ENCODE measurements around the gene PITPNM3.
"Not testable (repeated sequence)": the region's sequence is repeated elsewhere in the genome, so short reads cannot be mapped to it uniquely, and the experiment has no call there.

The PITPNM3 gene

GRCh38 chr17:6494239-6494941 is 62.0 kb downstream of the PITPNM3 start:
- ATAC-seq (no peak), DNase-seq (no peak)
- Mint-ChIP-seq H3K27me3 (no peaks in the 10 kb centered on the region), H3K27ac (no peak overlapping the region), H3K4me1 (peaks cover 25% of the 10 kb centered on the region), H3K9me3 (no peaks in the 10 kb centered on the region), H3K4me3 (no peak overlapping the region)

GRCh38 chr17:6492892-6493674 is 63.3 kb downstream of the PITPNM3 start:
- Mint-ChIP-seq H3K27me3 (no peaks in the 10 kb centered on the region), H3K4me1 (peaks cover 25% of the 10 kb centered on the region), H3K4me3 (no peak overlapping the region), H3K27ac (no peak overlapping the region), H3K9me3 (no peaks in the 10 kb centered on the region)
- ATAC-seq = no peak
- DNase-seq = no peak

GRCh38 chr17:6491071-6491700 is 65.2 kb downstream of the PITPNM3 start:
- H3K9me3 Mint-ChIP-seq = no peaks in the 10 kb centered on the region
- H3K27me3 Mint-ChIP-seq = peaks cover 11% of the 10 kb centered on the region
- DNase-seq (no peak), ATAC-seq (no peak)
- H3K4me3 Mint-ChIP-seq = no peak overlapping the region
- peak overlapping the region in 1 of 2 donors; percentile 15 for H3K27ac Mint-ChIP-seq
- H3K4me1 Mint-ChIP-seq = peaks cover 12% of the 10 kb centered on the region

DNA sequence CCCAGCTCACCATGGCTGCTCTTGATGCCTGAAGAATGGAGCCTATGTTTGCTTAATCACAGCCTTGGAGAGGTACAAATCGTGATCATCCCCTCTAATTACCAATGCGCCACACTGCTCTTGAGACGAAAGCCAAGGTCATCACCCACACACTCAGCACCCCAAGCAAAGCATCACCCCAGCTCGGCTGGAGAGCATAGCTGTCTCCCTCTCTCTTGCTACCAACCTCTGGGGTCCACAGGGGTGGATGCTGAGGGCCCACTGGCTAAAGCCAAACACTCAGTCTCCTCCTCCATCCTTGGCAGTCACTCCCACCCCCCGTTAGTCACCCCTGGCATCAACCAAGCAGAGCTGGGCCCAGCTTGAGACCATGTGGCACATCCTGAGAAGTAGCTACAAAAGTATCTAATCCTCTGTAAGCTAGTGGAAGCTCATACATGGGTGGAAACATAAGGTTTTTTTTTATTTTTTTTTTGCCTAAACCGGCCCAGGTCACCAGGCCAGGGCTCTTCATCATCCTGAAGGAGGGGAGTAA is 67.3 kb downstream of the PITPNM3 start:
- peaks cover 18% of the 10 kb centered on the region for H3K27me3 Mint-ChIP-seq
- no peaks in the 10 kb centered on the region for H3K9me3 Mint-ChIP-seq
- no peaks in the 10 kb centered on the region for H3K4me1 Mint-ChIP-seq
- H3K27ac Mint-ChIP-seq = no peak overlapping the region
- DNase-seq = no peak
- H3K4me3 Mint-ChIP-seq = no peak overlapping the region
- no peak for ATAC-seq

- H3K4me3 Mint-ChIP-seq = no peak overlapping the region
- no peak overlapping the region for H3K27ac Mint-ChIP-seq
- no peaks in the 10 kb centered on the region for H3K4me1 Mint-ChIP-seq
- peaks cover 18% of the 10 kb centered on the region for H3K27me3 Mint-ChIP-seq
- ATAC-seq (no peak), DNase-seq (no peak)
- no peaks in the 10 kb centered on the region for H3K9me3 Mint-ChIP-seq
Observed at GRCh38 chr17:6488008-6488539, 68.3 kb downstream of the PITPNM3 start.

DNA sequence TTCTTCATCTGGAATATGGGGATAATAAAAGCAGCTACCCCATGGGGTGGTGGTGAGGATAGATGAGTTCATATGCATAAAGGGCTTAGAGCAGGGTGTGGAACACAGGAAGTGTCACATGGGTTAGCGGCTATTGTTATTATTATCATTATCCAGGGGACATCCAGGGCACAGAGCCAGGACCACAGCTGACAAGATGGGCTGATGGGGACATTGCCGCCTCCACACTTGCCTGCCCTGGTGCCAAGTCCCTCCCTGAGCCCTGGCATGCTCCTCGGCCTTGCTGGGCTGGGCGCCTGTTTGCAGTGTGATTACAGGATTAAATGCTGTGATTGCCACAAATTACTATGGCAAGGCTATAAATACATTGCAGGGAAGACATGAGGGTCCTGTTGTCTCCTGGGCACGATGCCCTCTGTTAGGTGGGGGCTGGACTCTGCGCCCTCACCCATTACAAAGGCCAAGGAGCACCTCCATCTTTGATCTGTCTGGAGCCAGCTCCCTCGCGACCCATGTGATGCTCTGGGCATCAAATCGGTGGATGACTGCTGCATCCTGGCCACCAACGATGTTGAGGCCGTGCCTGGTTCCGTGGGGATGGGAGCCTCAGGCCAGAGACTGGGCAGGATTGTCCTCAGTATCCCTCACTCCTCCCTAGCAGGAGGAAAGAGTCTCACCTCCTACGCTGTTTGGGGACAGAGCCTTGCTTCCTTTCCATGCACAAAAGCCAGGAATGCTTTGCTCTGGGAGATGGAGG is 68.9 kb downstream of the PITPNM3 start:
- DNase-seq = no peak
- H3K9me3 Mint-ChIP-seq = no peaks in the 10 kb centered on the region
- H3K4me1 Mint-ChIP-seq = no peaks in the 10 kb centered on the region
- no peak overlapping the region for H3K4me3 Mint-ChIP-seq
- no peak for ATAC-seq
- H3K27ac Mint-ChIP-seq = peak overlapping the region in 1 of 2 donors; percentile 6
- peaks cover 18% of the 10 kb centered on the region for H3K27me3 Mint-ChIP-seq

- H3K4me1 Mint-ChIP-seq = no peaks in the 10 kb centered on the region
- no peak overlapping the region for H3K27ac Mint-ChIP-seq
- H3K4me3 Mint-ChIP-seq = no peak overlapping the region
- DNase-seq (no peak), ATAC-seq (no peak)
- H3K27me3 Mint-ChIP-seq = peaks cover 23% of the 10 kb centered on the region
- no peaks in the 10 kb centered on the region for H3K9me3 Mint-ChIP-seq
Observed at GRCh38 chr17:6485646-6486412, 70.5 kb downstream of the PITPNM3 start.

GRCh38 chr17:6483507-6483906 is 72.8 kb downstream of the PITPNM3 start:
- peak overlapping the region in 1 of 2 donors; percentile 92 for H3K27ac Mint-ChIP-seq
- H3K27me3 Mint-ChIP-seq = peaks cover 24% of the 10 kb centered on the region
- H3K9me3 Mint-ChIP-seq = no peaks in the 10 kb centered on the region
- H3K4me1 Mint-ChIP-seq = no peaks in the 10 kb centered on the region
- ATAC-seq (no peak), DNase-seq (no peak)
- H3K4me3 Mint-ChIP-seq = no peak overlapping the region

DNA sequence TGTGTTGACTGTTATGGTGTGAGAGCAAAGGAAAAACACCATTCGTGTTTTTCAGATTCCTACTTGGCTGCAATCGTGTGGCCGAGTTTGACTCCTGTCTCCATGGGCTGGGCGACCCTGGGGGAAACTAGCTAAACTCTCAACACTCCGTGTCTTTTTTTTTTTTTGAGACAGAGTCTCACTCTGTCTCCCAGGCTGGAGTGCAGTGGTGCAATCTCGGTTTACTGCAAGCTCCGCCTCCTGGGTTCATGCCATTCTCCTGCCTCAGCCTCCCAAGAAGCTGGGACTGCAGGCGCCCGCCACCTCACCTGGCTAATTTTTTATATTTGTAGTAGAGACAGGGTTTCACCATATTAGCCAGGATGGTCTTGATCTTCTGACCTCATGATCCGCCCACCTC is 73.6 kb downstream of the PITPNM3 start:
- H3K4me1 Mint-ChIP-seq, H3K4me3 Mint-ChIP-seq, H3K9me3 Mint-ChIP-seq, H3K27ac Mint-ChIP-seq, ATAC-seq, DNase-seq: not testable (repeated sequence)
- peaks cover 24% of the 10 kb centered on the region for H3K27me3 Mint-ChIP-seq

DNA sequence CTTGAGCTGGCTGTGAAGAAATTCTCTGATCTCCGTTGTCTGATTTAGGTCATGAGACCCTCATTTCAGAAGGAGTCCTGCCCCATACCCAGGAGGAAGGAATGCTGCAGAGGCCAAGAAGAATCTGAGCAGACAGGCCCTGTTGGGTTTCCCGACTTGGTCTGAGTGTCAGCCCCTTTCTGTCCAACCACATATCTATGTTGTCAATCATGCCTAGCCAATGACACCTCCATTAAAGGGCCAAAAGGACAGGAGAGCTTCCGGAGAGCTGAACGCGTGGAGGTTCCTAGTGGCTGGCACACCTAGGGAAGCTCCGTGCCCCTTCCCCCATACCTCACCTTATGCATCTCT is 74.3 kb downstream of the PITPNM3 start:
- Mint-ChIP-seq H3K27ac (peak overlapping the region; percentile 23 to 30), H3K4me1 (no peaks in the 10 kb centered on the region), H3K27me3 (peaks cover 22% of the 10 kb centered on the region), H3K9me3 (no peaks in the 10 kb centered on the region), H3K4me3 (no peak overlapping the region)
- ATAC-seq (no peak), DNase-seq (no peak)

GRCh38 chr17:6480303-6480675 is 76.1 kb downstream of the PITPNM3 start:
- ATAC-seq (no peak), DNase-seq (no peak)
- Mint-ChIP-seq H3K4me3 (no peak overlapping the region), H3K9me3 (no peaks in the 10 kb centered on the region), H3K4me1 (no peaks in the 10 kb centered on the region), H3K27ac (no peak overlapping the region), H3K27me3 (peaks cover 6% of the 10 kb centered on the region)

- DNase-seq (no peak), ATAC-seq (no peak)
- Mint-ChIP-seq H3K4me3 (no peak overlapping the region), H3K27ac (no peak overlapping the region), H3K9me3 (no peaks in the 10 kb centered on the region), H3K27me3 (peaks cover 6% of the 10 kb centered on the region), H3K4me1 (no peaks in the 10 kb centered on the region)
Observed at GRCh38 chr17:6479622-6480302, 76.6 kb downstream of the PITPNM3 start.

DNA sequence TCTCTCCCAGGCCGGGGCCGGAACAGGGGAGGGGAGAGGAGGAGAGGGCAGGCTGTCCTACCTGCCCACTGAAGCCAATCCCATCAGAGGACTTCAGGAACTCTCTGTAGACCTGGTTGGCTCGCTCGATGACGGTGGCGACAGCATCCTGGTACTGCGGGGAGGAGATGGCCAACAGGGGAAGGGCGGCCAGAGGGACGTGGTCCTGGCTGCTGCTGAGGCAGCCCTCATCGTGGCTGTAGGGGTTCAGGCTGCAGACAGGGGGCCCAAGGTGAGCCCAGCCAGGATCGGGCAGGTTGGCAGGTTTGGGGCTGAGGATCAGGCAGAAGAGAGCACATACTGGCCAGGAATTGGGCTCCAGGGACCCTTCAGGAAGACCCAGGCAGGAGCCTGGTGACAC is 77.9 kb downstream of the PITPNM3 start:
- Mint-ChIP-seq H3K27me3 (peaks cover 6% of the 10 kb centered on the region), H3K27ac (no peak overlapping the region), H3K4me1 (no peaks in the 10 kb centered on the region), H3K9me3 (no peaks in the 10 kb centered on the region), H3K4me3 (no peak overlapping the region)
- no peak for DNase-seq
- ATAC-seq = no peak

DNA sequence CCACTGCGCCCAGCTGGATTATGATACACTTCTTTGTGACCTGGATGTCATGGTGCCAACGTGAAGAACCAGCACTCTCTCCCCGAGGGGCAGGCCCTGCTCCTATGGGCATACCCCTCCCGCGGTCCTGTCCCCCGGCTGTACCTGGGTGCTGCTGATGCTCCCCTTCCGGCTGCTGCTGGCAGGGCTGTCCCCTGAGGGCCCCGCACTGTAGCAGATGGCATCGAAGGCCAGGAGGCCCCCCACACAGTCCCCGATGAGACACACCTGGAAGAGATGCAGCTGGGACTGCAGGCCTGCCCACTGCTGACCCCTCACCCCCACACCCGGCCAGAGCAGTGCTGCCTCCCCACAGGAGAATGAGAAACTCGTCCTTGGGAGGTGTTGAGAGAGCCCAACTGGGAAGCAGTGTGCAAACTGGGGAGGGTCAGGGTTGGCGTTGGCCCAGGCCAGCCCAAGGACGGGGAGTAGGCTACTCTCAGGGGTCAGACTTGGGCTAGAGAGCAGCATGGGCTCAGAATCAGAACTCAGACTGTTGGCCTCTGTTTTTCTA is 78.4 kb downstream of the PITPNM3 start:
- Mint-ChIP-seq H3K4me1 (peaks cover 4% of the 10 kb centered on the region), H3K9me3 (no peaks in the 10 kb centered on the region), H3K4me3 (no peak overlapping the region), H3K27me3 (peaks cover 6% of the 10 kb centered on the region), H3K27ac (no peak overlapping the region)
- DNase-seq (no peak), ATAC-seq (no peak)

Measured in stimulated activated naive CD8-positive, alpha-beta T cell treated with anti-CD3 and anti-CD28 coated beads, Interleukin-15, amount 100 ng/mL, for 72 hours (primary cell).